ENCODE measurements around the gene PTPRA. TPM values are rescaled to one million over a fixed set of nuclear protein-coding genes. Genes with fewer than 3 reads are reported as not detected.

Gene PTPRA
- total RNA-seq, 4 donors from 2014 or later, result 80.6 to 121 (median 97.1) TPM

DNA sequence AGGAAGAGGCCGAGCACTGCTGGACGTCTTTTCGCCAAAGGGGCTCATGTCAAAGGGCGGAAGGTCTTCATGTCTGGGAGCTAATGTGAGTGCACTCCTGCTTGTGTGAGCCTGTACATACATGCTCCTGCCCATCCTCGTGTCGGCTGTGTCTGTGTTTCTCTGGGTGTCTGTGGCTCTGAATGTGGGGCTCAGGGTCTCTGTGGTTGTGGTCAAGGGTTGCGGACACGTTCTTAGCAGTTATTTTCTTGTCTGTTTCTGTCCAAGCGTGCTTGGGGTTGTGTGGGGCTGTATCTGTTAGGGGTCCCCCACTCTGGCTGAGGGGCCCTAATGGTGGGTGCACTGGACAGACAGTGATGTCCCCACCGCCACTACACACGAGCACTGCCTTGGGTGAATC, 208.4 kb downstream of the PTPRA start:
- intact Hi-C loops (cut with DNase I; ENCODE audit: low total_unique reads), result no loop called here
- H3K27ac ChIP-seq, result no peak overlapping the region

DNA sequence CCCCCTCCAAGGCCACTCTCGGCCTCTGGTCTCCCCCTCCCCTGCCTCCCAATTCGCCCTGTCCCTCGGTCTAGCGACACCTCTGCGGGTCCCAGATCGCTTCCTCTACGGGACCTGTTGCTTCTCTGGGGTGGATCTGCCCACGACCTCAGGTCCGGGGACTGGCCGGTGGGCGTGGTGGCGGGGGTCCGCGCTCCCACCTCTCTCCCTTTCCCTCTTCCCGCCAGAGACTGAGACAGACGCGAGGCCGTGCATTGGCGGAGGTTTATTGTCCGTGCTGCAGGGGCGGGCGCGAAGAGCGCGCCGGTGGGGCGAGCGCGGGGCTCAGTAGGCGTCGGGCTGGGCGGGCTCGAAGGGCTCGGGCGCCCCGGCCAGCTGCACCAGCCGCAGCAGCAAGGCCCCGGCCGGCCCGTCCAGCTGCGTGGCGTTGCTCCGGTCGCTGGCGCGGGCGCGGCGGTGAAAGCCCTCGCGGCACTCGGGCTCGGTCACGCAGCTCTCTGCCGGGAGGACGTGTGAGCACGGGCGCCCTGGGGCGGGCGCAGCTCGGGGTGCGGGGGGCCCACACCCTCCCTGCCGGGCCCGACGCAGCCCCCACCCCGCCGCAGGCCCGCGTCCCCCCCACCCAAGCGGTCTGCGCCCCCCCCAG, 209.1 kb downstream of the PTPRA start:
- no peak overlapping the region for H3K4me3 ChIP-seq
- DNase-seq, result no peak
- H3K4me1 ChIP-seq, result no peaks in the 10 kb centered on the region
- H3K27ac ChIP-seq, result no peak overlapping the region
- no peaks in the 10 kb centered on the region for H3K36me3 ChIP-seq
- H3K9me3 ChIP-seq, result no peaks in the 10 kb centered on the region
- TF ChIP-seq, protein P1, sequence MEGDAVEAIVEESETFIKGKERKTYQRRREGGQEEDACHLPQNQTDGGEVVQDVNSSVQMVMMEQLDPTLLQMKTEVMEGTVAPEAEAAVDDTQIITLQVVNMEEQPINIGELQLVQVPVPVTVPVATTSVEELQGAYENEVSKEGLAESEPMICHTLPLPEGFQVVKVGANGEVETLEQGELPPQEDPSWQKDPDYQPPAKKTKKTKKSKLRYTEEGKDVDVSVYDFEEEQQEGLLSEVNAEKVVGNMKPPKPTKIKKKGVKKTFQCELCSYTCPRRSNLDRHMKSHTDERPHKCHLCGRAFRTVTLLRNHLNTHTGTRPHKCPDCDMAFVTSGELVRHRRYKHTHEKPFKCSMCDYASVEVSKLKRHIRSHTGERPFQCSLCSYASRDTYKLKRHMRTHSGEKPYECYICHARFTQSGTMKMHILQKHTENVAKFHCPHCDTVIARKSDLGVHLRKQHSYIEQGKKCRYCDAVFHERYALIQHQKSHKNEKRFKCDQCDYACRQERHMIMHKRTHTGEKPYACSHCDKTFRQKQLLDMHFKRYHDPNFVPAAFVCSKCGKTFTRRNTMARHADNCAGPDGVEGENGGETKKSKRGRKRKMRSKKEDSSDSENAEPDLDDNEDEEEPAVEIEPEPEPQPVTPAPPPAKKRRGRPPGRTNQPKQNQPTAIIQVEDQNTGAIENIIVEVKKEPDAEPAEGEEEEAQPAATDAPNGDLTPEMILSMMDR (IDR thresholded peaks at IDR 0.05), result no peak
- TF ChIP-seq POLR2A (IDR thresholded peaks at IDR 0.05), result no peak
- H3K27me3 ChIP-seq, result peaks cover 4 to 7% of the 10 kb centered on the region in 2 donors
- intact Hi-C loops (cut with DNase I; ENCODE audit: low total_unique reads), result no loop called here

More for the DNA sequence above, 208.4 kb downstream of the PTPRA start:
- Histone ChIP-seq H3K27me3 (peaks cover 4 to 7% of the 10 kb centered on the region in 2 donors), H3K4me1 (no peaks in the 10 kb centered on the region), H3K9me3 (no peaks in the 10 kb centered on the region), H3K36me3 (no peaks in the 10 kb centered on the region), H3K4me3 (no peak overlapping the region)
- no peak for DNase-seq
- TF ChIP-seq POLR2A (IDR thresholded peaks at IDR 0.05), result no peak
- TF ChIP-seq, protein P1 (IDR thresholded peaks at IDR 0.05), result no peak

DNA sequence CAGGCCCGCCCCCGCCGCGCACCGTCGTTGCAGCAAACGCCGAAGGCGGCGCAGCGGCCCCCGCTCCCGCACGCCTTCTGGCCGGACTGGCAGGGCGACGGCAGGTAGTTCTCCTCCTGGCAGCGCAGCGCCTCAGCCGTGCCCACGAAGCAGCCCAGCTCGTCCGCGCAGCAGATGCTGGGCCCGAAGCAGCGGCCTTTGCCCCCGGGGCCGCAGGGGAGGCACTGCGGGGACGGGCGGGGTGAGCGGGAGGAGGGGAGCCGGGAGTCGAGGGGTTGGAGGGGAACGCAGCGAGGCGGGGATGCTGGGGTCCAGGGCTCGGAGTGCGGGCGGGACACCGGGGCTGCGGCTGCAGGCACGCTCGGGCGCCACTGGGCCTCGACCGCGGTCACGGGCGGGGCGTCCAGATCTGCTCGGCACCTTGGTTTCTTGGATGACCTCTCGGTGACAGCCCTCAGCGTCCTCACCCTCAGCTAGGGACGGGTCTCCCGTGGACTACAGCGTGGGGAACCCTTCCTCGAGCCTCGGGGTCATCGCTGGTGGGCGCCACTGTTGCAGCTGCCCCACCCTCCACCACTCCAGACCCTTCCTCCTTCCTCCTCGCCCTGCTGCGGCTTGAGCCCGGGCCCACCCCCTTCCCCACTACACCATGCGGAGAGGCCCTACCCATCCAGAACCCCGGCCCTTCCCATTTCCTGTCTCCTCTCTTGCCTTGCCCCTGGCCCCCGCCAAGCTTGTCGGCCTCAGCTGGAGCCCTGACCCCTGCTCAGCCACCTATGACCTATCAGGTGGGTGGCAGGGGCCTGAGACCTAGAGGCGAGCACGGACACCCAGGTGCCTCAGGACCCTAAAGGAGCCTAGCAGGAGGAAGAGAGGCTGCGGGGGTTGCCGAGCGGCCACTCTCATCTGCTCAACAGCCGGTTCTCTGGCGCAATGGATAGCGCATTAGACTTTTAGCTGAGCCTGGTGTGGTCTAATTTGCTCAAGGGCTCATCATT, 210.0 kb downstream of the PTPRA start:
- Histone ChIP-seq H3K27me3 (peaks cover 4 to 7% of the 10 kb centered on the region in 2 donors), H3K4me1 (no peaks in the 10 kb centered on the region), H3K4me3 (no peak overlapping the region), H3K27ac (no peak overlapping the region), H3K9me3 (no peaks in the 10 kb centered on the region), H3K36me3 (no peaks in the 10 kb centered on the region)
- DNase-seq, result no peak
- intact Hi-C loops (cut with DNase I; ENCODE audit: low total_unique reads), result no loop called here
- TF ChIP-seq, protein P1 (IDR thresholded peaks at IDR 0.05), result no peak
- no peak for TF ChIP-seq POLR2A (IDR thresholded peaks at IDR 0.05)

DNA sequence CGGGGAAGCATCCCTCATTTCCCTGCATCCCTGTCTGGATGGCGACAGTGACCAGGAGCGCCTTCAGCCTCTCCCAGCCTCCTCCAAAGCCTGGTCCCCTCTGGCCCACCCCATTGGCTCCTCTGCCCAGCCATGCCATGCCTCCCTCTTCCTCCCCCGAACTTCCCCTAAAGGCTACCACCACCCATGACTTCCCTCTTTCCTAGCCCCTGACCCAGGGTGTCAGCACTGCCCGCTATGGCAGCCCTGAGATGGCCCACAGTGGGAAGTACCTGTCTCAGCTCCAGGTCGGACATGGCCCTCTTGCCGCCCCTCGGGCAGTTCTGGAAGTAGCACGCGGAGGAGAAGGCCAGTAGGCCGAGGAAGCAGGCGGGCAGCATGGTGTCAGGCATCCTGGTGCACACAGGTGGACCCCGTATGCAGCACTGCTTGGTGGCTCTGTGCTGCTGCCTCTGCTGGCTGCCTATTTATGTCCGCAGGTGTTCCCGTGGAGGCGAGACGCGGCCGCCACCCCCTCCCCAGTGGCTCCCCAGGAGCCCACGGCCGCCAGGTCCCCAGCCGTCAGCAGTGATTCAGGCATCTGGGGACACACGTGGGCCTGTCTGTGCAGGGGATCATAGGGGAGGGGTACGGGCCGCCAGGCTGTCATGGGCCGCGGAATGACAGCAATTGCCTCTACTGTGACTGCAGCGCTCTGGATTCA, 211.2 kb downstream of the PTPRA start, which contains the start of gene AVP:
Gene AVP, minus strand, starts transcription at position 442 of the 703 bp plus-strand sequence. Its CDS starts 50 bp downstream, at position 392.
- Histone ChIP-seq H3K27me3 (peaks cover 4 to 7% of the 10 kb centered on the region in 2 donors), H3K4me1 (no peaks in the 10 kb centered on the region), H3K27ac (no peak within 1 kb of the TSS), H3K36me3 (no peaks in the 10 kb centered on the region), H3K4me3 (no peak within 1 kb of the TSS), H3K9me3 (no peaks in the 10 kb centered on the region)
- TF ChIP-seq POLR2A (IDR thresholded peaks at IDR 0.05), result no peak
- TF ChIP-seq, protein P1 (IDR thresholded peaks at IDR 0.05), result no peak
- no peak for DNase-seq
- intact Hi-C loops (cut with DNase I; ENCODE audit: low total_unique reads), result no loop called here

All from uterus (tissue), 4 donors.